HG03521 (cell line): ENCODE data around the gene CTTNBP2.

ENCODE experiments used
- ATAC-seq: cut with Tn5 transposase; IDR thresholded peaks from one replicate; pipeline ENCODE4 v1.9.1; 2021; ENCODE audit warnings: mild to moderate bottlenecking, moderate library complexity; ENCODE audit not compliant: unreplicated experiment

CTTNBP2 gene

DNA sequence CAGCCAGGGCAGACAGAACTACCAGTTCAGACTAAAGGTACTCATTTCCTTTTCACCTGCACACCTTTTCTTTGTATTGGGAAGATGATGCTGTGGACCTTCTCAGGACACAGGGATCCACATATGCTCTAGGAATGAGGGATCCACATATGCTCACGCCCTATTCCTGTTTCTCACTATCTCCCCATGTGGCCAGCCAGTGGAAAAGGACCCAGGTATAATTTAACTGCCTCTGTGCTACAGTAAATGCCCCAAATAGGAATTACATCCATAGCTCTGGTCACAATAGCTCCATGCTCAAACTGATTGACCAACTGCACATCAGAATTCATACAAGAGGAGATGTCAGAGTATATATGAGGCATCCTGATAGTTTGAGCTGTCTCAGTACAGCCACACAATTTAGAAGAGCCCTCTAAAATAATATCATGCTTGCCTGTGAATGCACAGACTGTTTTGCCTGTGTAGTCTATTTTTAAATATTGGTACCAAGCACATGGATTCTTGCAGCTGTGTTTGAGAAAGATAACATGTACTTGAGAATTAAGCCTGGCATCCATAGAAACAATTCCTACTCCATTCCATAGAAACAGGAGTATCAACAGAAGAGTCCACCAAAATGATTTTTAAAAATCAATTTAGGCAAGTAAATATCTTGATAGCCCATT, 43.7 kb downstream of the CTTNBP2 start:
- no peak for ATAC-seq

DNA sequence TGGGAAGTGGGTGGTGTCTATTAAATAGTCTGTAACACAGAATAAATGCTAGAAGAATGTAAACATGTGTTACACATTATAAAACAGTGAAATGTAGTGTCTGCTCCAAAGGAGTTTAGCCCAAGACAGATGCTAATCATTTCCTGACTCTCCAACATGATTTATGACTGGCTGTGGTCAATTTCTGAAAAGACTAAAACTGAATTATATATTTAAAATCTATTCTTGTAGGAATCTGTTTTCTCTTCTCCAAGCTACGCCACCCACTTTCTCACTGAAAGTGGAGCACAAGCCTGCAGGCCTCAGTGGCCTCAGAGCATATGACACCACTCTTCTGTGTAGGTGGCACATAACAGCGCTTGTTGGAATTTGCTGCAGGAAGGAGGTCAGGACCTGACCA, 44.4 kb downstream of the CTTNBP2 start:
- ATAC-seq, result no peak

DNA sequence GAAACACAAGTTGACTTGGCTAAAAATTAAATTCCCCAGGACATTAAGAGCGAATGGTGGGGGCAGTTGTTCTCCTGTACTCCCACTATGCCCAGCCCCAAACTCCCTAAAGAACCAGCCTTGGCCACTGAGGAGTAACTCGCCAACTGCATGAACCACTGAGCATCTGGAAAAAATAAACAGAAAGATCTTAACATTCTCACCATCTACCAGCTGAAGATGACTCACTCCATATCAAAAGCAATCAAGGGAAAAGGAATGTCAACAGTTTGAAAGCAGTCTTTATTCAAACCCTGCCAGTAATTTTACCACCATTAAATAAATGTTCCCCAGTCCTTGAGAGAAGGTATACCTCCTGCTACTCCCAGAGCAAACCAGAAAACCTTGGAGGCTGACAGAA, 45.4 kb downstream of the CTTNBP2 start:
- no peak for ATAC-seq

DNA sequence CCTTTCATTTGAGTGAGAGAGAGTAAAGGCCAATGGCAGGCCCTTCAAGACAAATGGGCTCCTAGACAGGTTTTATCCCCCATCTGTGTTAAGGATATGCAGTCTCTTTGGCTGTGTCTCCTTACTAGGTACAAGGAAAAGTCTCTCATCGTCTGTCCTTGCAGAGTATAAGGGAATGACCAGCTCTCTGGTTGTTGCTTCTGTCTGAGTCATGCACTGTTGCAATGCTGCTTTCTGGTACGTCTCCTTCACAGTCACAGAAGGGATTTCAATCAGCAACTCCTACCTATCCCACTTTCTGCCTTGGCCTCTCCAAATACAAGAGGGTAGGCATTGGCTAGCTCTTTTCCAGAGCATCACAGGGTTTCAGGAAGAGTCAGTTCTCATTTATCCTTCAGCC, 48.1 kb downstream of the CTTNBP2 start:
- ATAC-seq, result no peak

DNA sequence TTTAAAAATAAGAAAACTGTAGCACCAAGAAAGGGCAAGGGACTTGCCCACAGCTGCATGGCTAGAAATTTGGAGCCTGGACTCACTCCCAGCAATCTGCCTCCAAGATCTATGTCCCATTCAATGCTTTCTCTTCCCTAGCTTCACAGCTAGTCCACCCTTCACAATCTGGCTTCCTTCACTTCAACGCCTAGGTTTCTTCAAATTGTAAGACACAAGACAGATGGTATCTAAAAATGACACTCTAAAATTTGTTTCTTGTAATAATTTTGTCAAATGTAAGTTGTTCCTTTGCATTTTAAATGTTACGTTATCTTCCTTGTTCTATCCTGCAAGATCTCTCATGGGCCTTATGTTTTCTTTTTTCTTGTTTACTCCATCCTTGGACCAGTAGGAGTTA, 48.6 kb downstream of the CTTNBP2 start:
- no peak for ATAC-seq

DNA sequence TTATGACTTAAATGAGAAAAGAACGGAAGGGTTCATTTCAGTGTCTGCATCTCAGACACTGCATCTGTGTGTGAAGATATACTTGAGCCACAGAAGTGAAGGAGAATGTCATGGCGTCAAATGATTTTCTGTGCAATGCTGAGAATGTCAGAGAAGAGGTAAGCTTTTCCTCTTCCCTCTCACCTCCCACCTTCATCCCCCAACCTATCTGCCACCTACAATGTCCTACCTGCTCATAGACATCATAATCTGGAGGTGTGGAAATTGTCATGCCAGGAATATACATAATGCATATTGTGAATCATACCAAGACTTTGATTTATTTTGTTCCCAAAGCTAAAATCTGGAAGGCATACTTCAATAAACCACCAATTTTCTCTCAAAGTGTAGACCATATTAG, 53.7 kb downstream of the CTTNBP2 start:
- no peak for ATAC-seq

DNA sequence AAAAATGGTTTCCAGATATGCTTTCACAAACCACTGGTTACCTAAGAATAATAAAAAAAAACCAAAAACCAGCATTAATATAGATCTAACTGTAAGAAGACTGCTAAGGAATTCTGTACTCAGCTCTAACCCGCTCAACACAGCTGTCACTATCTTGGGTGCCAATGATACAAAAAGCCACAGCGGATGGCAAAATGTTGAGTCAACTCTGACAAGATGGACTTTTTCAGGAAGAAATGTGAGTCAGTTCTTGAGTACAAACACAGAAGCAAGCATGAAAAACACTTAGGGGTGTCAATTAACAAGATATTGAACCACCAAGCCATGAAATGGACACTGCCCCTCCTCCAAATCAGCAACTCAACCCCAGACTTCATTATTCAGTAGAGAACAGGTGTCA, 55.0 kb downstream of the CTTNBP2 start:
- ATAC-seq, result no peak

DNA sequence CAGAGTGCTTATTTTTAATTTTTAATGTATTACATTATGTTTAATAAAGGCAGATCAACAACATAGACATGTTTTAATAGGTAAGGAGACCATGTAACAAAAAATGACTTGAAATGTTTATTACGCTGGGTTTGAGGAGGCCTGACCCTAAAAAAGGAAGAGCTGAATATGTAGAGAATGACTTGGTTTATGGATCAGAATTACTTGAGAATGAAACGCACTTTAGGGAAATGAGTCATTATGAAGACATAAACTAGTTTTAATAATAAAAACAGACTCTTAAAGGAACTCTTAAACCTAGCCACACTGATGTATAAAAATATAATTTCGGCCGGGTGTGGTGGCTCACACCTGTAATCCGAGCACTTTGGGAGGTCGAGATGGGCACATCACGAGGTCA, 56.5 kb downstream of the CTTNBP2 start:
- no peak for ATAC-seq

DNA sequence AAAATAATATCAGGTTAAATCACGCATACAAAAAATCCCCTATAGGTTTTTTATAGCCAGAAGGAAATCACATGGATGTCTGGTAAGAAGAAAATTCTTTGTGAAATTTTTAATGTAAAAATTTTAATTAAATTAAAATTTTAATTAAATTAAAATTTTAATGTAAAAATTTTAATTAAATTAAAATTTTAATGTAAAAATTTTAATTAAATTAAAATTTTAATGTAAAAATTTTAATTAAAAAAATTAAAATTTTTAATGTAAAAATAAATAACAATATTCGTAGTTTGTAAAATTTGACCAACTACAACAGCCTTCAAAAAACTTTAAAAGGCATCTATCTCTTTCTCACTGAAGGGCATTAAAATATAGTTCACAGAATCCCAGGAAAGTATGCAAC, 61.5 kb downstream of the CTTNBP2 start:
- ATAC-seq, result no peak

DNA sequence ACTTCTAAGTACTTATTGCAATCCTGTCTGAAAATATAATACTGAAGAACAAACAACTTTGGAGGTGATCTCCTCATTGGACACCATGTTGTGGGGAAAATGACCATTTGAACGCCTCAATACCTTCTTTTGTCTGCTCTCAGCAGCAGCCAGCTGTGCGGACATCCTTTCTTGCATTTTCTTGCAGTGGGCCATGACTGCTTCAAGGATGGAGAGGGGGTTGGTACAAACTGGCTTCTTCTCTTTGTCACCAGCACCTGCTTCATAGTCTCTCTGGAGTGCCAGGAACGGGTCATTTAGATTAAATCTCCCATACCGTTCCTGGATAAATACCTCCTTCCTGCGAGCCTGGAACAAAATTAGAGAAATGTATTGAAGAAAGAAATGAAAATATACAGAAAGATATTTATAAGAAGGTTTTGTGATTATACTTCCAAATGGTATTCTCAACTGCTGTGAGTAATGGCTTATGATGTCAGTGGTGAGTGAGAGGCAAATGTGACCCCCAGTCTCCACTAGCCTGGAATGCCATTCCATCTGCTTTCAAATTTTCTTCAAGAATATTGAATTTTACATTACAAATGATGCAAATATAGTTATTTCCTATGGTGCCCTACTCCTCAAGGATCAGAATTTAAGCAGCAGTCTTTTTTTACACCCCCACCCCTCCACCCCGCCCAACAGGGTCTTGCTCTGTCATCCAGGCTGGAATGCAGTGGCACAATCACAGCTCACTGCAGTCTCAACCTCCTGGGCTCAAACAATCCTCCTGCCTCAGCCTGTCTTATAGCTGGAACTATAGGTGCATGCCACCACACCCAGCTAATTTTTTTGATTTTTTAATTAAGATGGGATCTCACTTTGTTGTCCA, 62.4 kb downstream of the CTTNBP2 start:
- ATAC-seq, result no peak

DNA sequence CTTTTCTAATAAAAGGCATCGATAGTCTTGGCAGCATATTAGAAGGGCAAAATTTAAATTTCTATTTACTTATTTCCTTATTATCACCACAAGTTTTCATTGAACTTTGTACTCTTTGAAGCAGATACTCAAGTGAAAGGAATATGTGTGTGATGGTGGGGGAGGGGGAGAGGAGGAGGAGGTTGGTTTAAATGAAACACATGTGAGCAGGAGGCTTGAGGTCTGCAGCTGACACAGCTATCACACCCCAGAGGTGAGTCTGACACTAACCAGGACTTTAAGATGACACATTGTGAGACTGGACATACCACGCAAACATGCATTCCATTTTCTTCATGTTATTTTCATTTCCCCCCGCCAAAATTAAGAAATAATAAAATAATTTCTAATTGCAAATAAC, 63.3 kb downstream of the CTTNBP2 start:
- ATAC-seq, result no peak

DNA sequence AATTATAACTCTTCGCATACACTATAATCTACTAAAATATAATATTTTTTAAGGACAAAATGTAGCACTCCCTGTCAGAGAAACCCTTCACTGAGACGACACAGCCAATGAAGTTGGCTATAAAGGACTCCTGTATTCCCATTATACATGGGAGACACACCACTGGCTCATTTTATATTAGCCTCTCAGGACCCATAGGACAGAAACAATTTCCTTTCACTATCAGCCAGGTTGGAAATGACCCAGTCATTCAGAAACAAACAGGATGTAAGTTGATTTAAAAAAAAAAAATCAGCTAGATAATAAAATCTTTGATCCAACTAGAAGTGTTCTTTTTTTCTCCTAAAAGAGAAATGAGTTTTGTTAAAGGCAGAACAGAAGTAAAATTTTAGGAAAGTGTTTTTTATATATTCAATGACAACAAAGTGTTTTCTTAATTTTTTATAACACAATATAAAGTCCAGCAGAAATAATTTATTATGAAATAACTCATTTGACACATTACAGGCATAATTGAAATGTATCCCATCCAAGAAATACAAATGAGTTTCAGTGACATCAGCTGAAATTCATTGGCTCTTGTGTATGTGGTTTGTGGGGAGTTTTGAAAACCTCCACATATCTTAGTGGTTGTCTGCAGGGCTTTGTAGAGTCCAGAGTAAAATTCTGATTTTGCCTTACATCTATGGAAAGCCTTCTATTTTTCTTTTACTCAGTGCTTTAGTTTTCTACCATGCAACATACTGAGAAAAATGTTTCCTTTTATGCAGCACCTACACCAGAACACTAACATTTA, 64.1 kb downstream of the CTTNBP2 start:
- no peak for ATAC-seq

DNA sequence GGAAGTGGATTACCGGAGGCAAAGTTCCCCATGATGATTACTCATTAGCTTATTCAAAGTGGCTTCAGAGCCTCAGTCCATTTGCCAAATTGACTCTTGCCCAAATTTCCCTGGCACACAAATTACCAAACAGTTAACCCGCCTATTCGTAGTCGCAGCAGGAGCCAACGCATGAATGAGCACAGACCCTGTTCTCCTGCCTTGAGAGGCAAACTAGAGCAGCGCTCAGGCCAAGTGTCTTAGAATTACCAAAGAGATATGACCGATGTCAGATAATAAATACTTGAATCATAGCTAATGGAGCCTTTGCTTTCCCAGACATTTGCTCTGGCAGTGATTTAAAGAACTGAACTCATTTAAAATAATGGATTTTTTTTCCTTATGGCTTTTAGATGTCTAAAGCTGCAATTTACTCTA, 64.9 kb downstream of the CTTNBP2 start:
- ATAC-seq, result no peak

DNA sequence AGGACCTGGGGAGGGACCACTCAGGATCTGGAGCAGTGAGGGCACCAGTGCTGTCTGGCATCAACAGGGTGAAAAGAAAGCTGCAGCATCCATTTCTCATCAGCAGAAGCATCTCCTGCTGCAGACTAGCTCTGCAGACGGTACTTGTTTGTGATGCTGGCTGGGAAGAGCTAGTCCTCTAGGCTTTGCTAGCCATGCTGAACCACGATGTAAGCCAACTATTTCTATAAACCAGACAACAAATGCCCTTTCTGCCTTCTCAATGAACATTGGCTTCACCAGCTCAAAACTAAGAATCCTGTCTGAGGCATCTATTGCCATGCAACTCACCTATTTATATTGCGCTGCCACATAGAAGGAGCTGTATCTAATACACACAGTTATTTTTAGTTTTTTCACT, 65.6 kb downstream of the CTTNBP2 start:
- ATAC-seq, result no peak

DNA sequence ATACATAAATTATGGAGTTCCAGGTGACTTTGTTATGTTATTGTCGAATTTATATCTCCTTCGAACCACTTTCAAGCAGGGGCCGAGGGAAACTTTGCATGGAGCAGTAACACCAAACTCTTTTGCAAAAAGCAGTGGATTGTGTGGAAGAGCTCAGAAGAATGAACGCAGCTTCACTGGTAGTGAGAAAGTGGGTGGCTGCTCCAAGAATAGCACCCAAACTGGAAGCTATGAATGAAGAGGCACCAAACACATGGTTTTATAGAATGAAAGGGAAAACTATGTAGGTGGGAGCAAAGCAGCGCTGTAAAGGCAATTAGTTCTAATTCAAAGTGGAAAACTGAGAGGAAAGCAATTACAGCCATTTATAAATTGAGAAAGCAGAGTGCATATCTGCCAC, 67.2 kb downstream of the CTTNBP2 start:
- ATAC-seq, result no peak

DNA sequence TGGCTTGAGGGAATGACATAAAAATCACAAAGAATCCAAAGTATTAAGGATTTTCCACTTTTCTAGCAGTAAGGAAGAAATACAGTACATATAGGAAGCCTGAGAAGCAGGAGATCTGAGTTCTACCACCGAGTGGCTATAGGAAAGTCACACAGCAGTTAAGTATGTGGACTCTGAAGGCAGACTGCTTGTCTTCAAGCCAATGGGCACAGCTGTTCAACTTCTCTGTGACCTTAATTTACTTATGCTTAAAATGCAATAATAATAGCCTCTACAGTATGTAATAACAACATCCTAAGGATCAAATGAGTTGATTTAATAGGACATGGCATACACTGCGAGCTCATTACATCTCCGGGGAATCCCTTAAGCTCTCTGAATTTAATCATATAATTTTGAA, 68.0 kb downstream of the CTTNBP2 start:
- ATAC-seq, result no peak

DNA sequence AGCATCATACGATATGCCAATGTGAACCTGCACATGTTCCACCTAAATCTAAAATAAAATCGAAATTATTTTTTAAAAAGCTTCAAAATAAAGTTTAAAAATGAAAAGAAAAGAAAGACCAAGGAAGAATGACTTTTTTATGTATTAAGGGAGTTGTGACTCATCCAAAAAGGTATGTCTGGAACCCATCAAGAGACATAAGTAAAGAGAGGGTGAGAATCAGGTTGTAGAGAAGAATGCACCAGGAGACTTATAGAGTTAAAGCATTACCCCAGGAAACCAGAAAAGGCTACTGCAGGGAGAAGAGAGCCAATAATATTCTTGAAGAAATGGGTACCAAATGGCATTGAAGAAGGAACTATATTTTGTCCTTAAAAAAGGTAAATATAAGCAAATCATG, 69.8 kb downstream of the CTTNBP2 start:
- no peak for ATAC-seq

DNA sequence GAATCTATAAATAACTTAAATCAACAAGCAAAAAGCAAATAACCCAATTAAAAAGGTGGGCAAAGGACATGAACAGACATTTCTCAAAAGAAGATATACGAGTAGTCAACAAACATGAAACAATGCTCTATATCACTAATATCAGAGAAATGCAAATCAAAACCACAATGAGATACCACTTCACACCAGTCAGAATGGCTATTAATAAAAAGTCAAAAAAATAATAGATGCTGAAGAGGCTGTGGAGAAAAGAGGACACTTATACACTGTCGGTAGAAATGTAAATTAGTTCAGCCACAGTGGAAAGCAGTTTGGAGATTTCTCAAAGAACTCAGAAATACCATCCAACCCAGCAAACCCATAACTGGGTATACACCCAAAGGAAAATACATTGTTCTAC, 70.6 kb downstream of the CTTNBP2 start:
- ATAC-seq, result no peak

DNA sequence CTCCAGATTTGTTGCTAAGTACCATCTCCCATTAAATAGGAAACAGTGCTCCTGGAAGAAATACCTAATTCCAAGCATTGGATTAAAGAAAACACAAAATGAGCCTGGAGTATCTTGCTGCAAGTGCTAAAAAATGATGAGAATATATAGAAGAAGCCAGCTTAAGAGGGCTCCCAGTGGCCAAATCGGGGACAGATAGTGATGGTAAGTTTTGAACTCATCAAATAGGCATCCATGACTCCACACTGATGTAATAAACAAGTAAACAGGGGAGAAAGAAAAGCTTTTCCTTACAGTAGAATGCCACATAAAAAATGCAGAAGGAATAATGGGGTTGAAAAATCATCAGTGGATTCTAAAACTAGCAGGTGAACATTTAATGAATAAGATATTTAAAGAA, 72.4 kb downstream of the CTTNBP2 start:
- no peak for ATAC-seq

DNA sequence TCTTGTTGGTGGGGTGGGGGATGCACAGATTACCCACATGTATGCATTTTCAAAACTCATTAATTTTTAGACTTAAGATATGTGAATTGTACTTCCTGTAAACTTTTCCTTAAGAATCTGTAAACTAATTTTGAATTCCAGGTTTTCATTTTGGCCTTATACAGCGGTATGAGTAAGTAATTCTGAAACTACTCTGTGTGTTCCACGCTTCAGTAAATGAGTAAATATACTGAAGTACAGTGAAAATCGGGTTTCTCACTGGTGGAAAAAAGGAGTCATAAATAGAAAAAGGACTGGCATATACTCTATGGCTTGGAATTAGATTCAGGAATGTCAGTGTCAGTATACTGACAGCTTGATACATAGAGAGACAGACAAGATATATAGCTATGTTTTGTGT, 72.8 kb downstream of the CTTNBP2 start:
- ATAC-seq, result no peak

DNA sequence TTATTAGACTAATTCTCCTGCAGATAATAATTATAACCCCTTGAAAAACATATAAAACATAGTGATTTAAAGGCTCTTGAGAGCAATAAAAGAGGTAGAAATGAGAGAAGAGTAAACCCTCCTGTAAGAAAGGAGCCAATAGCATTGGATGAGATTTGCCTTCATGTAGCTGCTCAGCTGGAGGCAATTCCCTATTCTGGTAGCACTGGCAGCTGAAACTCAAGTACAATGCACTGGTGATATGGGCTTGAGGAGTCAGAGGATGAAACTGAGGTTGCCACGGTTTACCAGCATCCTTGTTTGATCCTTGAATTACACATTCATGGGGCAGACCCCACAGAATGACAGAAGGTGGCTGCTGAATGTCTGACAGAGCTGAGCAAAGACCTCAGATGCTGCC, 76.4 kb downstream of the CTTNBP2 start:
- ATAC-seq, result no peak

DNA sequence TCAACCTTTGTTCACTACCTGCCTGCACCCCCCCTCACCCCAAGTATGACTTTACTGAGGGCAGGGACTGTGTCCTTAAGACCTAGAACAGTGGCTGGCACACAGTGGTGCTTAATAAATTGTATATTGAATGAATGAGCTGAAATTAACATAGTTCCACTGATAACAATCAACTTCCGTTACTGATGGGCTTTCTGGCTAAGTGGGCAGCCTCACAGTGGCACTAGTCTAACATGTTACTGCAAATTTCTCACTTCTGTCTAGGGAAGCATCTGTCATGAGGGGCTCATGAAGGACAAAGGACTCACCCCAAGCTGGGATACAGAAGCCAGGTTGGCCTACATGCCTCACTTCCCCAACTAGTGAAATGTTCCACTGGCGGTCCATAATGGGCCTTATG, 79.3 kb downstream of the CTTNBP2 start:
- ATAC-seq, result no peak
